Effector memory CD8-positive, alpha-beta T cell (primary cell): Measurements from ENCODE around the gene SYNE3.

Experiments
- ATAC-seq: fragments of 150-1000 bp; cut with Tn5 transposase; replicated peaks from 2 replicates; pipeline ENCODE4 v1.10.0; 2021; ENCODE audit warnings: mild to moderate bottlenecking, moderate library complexity
- DNase-seq, 3 experiments: peaks; one replicate each; pipeline ENCODE4 v3.0.0; 2021
- H3K27ac Mint-ChIP-seq, 2 donors: one replicate each; pipeline ENCODE4 v1.8.0; 2022; ENCODE audit warnings: mild to moderate bottlenecking in 2 of 2, mixed read lengths in 2 of 2, moderate library complexity in 2 of 2
- H3K27me3 Mint-ChIP-seq, 2 donors: one replicate each; pipeline ENCODE4 v1.8.0; 2022; ENCODE audit warnings: mixed read lengths in 2 of 2
- H3K36me3 Mint-ChIP-seq: one replicate; pipeline ENCODE4 v1.8.0; 2022; ENCODE audit warnings: mild to moderate bottlenecking, moderate library complexity, mixed read lengths; ENCODE audit not compliant: insufficient read depth
- H3K4me1 Mint-ChIP-seq, 2 donors: one replicate each; pipeline ENCODE4 v1.8.0; 2022; ENCODE audit warnings: low read depth in 2 of 2, mixed read lengths in 2 of 2
- H3K4me3 Mint-ChIP-seq, 2 donors: one replicate each; pipeline ENCODE4 v1.8.0; 2022; ENCODE audit warnings: mild to moderate bottlenecking in 2 of 2, mixed read lengths in 2 of 2, moderate library complexity in 2 of 2
- H3K9me3 Mint-ChIP-seq, 2 donors: one replicate each; pipeline ENCODE4 v1.8.0; 2022; ENCODE audit warnings: mixed read lengths in 2 of 2
- total RNA-seq, 9 experiments: gene quantifications; one replicate each; lab custom pipeline; 2026; lab: John Stamatoyannopoulos, UW

Gene SYNE3, protein sequence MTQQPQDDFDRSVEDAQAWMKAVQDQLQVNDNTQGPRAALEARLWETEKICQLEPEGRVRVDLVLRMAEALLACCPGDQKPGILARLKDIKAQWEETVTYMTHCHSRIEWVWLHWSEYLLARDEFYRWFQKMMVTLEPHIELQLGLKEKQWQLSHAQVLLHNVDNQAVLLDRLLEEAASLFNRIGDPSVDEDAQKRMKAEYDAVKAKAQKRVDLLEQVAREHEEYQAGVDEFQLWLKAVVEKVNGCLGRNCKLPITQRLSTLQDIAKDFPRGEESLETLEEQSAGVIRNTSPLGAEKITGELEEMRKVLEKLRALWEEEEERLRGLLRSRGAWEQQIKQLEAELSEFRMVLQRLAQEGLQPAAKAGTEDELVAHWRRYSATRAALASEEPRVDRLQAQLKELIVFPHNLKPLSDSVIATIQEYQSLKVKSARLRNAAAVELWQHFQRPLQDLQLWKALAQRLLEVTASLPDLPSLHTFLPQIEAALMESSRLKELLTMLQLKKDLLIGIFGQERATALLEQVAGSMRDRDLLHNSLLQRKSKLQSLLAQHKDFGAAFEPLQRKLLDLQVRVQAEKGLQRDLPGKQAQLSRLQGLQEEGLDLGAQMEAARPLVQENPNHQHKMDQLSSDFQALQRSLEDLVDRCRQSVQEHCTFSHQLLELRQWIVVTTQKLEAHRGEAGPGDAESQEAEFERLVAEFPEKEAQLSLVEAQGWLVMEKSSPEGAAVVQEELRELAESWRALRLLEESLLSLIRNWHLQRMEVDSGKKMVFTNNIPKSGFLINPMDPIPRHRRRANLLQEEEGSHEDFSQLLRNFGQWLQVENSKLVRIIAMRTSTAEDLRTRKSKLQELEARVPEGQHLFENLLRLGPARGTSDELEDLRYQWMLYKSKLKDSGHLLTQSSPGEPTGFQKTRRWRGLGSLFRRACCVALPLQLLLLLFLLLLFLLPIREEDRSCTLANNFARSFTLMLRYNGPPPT
- 85.8 to 408 (median 110) reads per million in 9 experiments for total RNA-seq

DNA sequence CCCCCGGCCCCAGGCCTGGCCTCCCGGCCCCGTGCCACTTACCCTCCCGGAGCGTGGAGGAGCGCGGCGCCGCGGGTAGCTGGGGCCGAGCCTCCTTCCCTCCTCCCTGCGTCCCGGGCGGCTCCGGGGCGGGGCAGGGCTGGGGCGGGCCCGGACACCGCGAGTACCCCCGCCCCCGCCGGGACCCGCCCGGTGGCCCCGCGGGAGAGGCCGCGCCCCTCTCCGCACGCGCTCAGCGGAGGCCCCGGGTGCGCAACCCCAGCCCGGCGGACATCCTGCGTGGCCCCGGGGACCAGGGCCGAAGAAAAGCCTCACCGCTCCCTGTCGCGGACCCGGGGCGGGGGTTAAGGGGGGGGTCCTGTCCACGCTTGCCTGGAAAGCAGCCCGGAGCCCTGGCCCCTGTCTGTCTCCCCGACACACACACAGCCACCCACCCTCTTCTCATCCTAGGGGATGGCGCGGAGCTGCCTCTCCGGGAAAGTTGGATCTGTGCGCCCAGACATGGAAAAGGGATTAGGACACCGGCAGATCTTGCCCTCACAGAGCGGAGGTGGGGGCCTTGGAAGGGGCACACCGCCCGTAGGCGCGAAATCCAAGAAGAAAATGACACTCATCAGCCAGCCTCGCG is at the start of gene SYNE3:
TSS of gene SYNE3 (minus strand) at position 97 of the 628 bp plus-strand sequence. CDS start 40,829 bp downstream, outside the sequence.
- Mint-ChIP-seq H3K27me3 (no peaks in the 10 kb centered on the region), H3K27ac (peak within 1 kb of the TSS; percentile 95), H3K36me3 (peaks cover 20% of the 10 kb centered on the region), H3K4me3 (peak within 1 kb of the TSS; percentile 89 to 90), H3K9me3 (no peaks in the 10 kb centered on the region), H3K4me1 (peaks cover 52 to 65% of the 10 kb centered on the region in 2 donors)
- ATAC-seq (peak; percentile 61), DNase-seq (peak in 2 of 3 experiments; percentile 44 to 48)

- H3K27me3 Mint-ChIP-seq: peaks cover 7 to 23% of the 10 kb centered on the region in 2 donors
- H3K9me3 Mint-ChIP-seq: no peaks in the 10 kb centered on the region
- no peaks in the 10 kb centered on the region for H3K36me3 Mint-ChIP-seq
Measured at GRCh38 chr14:95564060-95564459, 47.6 kb upstream of the SYNE3 start.

GRCh38 chr14:95562892-95563685 is 46.6 kb upstream of the SYNE3 start:
- no peak for DNase-seq
- H3K4me1 Mint-ChIP-seq: peaks cover 6 to 11% of the 10 kb centered on the region in 2 donors

More at GRCh38 chr14:95564060-95564459, 47.6 kb upstream of the SYNE3 start:
- Mint-ChIP-seq H3K4me3 (no peak overlapping the region), H3K4me1 (peaks cover 6 to 11% of the 10 kb centered on the region in 2 donors), H3K27ac (no peak overlapping the region)
- DNase-seq (no peak), ATAC-seq (no peak)

DNA sequence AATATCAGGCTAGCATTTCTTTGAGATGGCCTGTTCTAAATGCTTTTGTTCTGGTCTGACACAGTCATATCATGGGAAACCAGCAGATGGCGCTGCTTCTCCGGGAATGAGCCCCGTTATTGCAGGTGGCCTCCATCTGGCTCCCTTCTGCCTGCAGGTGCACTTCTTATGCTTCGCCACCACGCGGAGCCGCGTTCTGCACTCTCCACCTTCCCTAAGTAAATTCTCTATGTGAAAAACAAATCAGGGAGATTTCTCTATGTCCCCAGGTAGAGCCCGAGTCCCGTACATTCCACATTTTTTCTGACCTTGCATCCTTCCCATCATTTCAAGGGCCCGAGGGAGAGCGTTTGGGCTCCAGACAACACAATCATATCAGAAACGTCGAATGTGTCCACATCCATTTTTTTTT is 44.6 kb upstream of the SYNE3 start:
- ATAC-seq (peak; percentile 93), DNase-seq (peak; percentile 69 to 74 (median 73))
- Mint-ChIP-seq H3K27me3 (peaks cover 7 to 23% of the 10 kb centered on the region in 2 donors), H3K27ac (no peak overlapping the region), H3K9me3 (no peaks in the 10 kb centered on the region), H3K36me3 (peaks cover 3% of the 10 kb centered on the region), H3K4me3 (no peak overlapping the region), H3K4me1 (peaks cover 6 to 11% of the 10 kb centered on the region in 2 donors)

More at GRCh38 chr14:95562892-95563685, 46.6 kb upstream of the SYNE3 start:
- no peak for ATAC-seq
- Mint-ChIP-seq H3K27me3 (peaks cover 7 to 23% of the 10 kb centered on the region in 2 donors), H3K9me3 (no peaks in the 10 kb centered on the region), H3K27ac (peak overlapping the region in 1 of 2 donors; percentile 13), H3K4me3 (no peak overlapping the region), H3K36me3 (no peaks in the 10 kb centered on the region)

DNA sequence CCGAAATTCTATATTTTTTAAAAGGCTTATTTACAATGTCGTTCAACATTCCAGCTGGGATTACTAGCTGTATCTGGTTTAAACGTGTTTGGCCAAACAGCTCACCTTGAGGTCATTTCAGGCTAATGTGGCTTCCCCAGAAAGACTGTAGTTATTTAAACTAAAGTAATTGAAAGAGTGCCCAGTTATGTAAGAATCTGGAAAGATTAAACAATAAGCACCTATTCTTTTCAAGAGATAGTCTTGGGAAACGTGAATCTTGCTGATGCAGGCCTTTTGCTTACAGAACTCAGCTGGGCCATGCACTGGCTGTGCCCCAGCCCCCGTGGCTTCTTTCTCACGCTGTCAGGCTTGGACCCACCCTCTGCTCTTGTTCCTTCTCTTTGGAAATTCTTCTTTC is 42.8 kb upstream of the SYNE3 start:
- Mint-ChIP-seq H3K4me1 (peaks cover 6 to 11% of the 10 kb centered on the region in 2 donors), H3K36me3 (peaks cover 3% of the 10 kb centered on the region), H3K4me3 (no peak overlapping the region), H3K27me3 (peaks cover 7 to 23% of the 10 kb centered on the region in 2 donors), H3K27ac (no peak overlapping the region), H3K9me3 (no peaks in the 10 kb centered on the region)
- no peak for DNase-seq
- ATAC-seq: no peak

DNA sequence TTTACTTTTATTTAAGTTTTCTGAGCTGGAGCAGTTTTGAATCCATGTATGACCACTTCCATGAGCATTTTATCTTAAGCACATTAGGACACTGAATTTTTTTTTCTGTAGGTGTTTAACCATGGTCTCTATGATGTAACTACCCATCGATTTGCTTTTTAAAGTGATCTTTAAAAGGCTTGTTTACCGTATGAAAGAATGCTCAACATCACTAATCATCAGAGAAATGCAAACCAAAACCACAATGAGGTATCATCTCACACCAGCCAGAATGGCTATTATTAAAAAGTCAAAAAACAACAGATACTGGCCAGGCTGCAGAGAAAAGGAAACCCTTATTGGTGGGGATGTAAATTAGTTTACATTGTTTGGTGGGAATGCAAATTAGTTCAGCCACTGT is 41.4 kb upstream of the SYNE3 start:
- DNase-seq: no peak
- Mint-ChIP-seq H3K27ac (no peak overlapping the region), H3K27me3 (peaks cover 7 to 22% of the 10 kb centered on the region in 2 donors), H3K4me1 (peaks cover 6 to 9% of the 10 kb centered on the region in 2 donors), H3K9me3 (no peaks in the 10 kb centered on the region), H3K36me3 (peaks cover 3% of the 10 kb centered on the region), H3K4me3 (no peak overlapping the region)
- ATAC-seq: no peak

GRCh38 chr14:95557291-95557690 is 40.8 kb upstream of the SYNE3 start:
- DNase-seq (no peak), ATAC-seq (no peak)
- H3K4me3 Mint-ChIP-seq: no peak overlapping the region
- no peaks in the 10 kb centered on the region for H3K9me3 Mint-ChIP-seq
- peaks cover 3% of the 10 kb centered on the region for H3K36me3 Mint-ChIP-seq
- H3K27me3 Mint-ChIP-seq: peaks cover 7 to 17% of the 10 kb centered on the region in 2 donors
- peaks cover 6 to 7% of the 10 kb centered on the region in 2 donors for H3K4me1 Mint-ChIP-seq
- no peak overlapping the region for H3K27ac Mint-ChIP-seq

GRCh38 chr14:95555053-95555452 is 38.6 kb upstream of the SYNE3 start:
- H3K4me3 Mint-ChIP-seq: no peak overlapping the region
- H3K36me3 Mint-ChIP-seq: peaks cover 3% of the 10 kb centered on the region
- no peaks in the 10 kb centered on the region for H3K4me1 Mint-ChIP-seq
- H3K27me3 Mint-ChIP-seq: no peaks in the 10 kb centered on the region
- no peak overlapping the region for H3K27ac Mint-ChIP-seq
- no peaks in the 10 kb centered on the region for H3K9me3 Mint-ChIP-seq
- ATAC-seq (no peak), DNase-seq (no peak)

DNA sequence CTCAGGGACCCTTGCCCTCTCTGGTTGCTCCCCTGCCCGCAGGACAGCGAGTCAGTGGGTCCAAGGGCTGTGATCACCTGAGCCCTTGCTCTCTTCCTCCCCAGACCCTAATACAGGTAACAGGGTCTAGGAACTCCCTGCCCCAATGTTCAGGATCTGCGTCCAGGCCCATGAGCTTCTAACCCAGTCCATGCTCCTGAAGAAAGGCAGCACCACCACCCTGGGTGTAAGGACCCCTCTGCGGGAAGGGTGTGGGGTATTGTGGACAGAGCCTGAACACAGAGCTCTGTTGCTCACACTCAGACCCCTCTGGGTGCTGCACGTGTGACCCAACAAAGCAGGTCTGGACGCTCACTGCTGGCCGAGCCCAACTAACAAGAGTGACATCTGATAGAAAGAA is 36.7 kb upstream of the SYNE3 start:
- Mint-ChIP-seq H3K4me3 (no peak overlapping the region), H3K27me3 (no peaks in the 10 kb centered on the region), H3K4me1 (no peaks in the 10 kb centered on the region), H3K9me3 (no peaks in the 10 kb centered on the region), H3K27ac (no peak overlapping the region), H3K36me3 (peaks cover 3% of the 10 kb centered on the region)
- no peak for ATAC-seq
- DNase-seq: no peak

- DNase-seq (no peak), ATAC-seq (no peak)
- Mint-ChIP-seq H3K36me3 (peaks cover 3% of the 10 kb centered on the region), H3K4me1 (peaks cover 2 to 12% of the 10 kb centered on the region in 2 donors), H3K27me3 (no peaks in the 10 kb centered on the region), H3K4me3 (no peak overlapping the region), H3K9me3 (no peaks in the 10 kb centered on the region), H3K27ac (no peak overlapping the region)
Measured at GRCh38 chr14:95551435-95551834, 35.0 kb upstream of the SYNE3 start.

- Mint-ChIP-seq H3K27me3 (no peaks in the 10 kb centered on the region), H3K27ac (peak overlapping the region in 1 of 2 donors; percentile 8), H3K9me3 (no peaks in the 10 kb centered on the region), H3K4me3 (no peak overlapping the region), H3K36me3 (peaks cover under 1% of the 10 kb centered on the region), H3K4me1 (peaks cover 2 to 14% of the 10 kb centered on the region in 2 donors)
- DNase-seq: no peak
- no peak for ATAC-seq
Measured at GRCh38 chr14:95549656-95550585, 33.5 kb upstream of the SYNE3 start.
